Ascending aorta (tissue), 2 donors: Measurements from ENCODE around the gene MARS2. TPM values are rescaled to one million over a fixed set of nuclear protein-coding genes. Genes with fewer than 3 reads are reported as not detected.

Source experiments
- DNase-seq, 2 donors: peaks; one replicate each; pipeline ENCODE4 v3.0.0-alpha.2; 2019; ENCODE audit warnings: low spot score in 2 of 2
- H3K27ac ChIP-seq, 2 donors: fragments of 200-600 bp; sonication (generic); one replicate each; pipeline ENCODE4 v1.5.1; 2016 to 2017; ENCODE audit warnings: mild to moderate bottlenecking in 1 of 2
- H3K27me3 ChIP-seq: fragments of 200-600 bp; sonication (generic); one replicate; pipeline ENCODE4 v1.5.1; 2017
- H3K36me3 ChIP-seq, 2 donors: fragments of 200-600 bp; sonication (generic); one replicate each; pipeline ENCODE4 v1.5.1; 2016
- H3K4me1 ChIP-seq, 2 donors: fragments of 200-600 bp; sonication (generic); one replicate each; pipeline ENCODE4 v1.5.1; 2016 to 2017; ENCODE audit warnings: mild to moderate bottlenecking in 1 of 2
- H3K4me3 ChIP-seq, 2 donors: fragments of 200-600 bp; sonication (generic); one replicate each; pipeline ENCODE4 v1.5.1; 2016 to 2017; ENCODE audit warnings: mild to moderate bottlenecking in 1 of 2
- H3K9me3 ChIP-seq, 2 donors: fragments of 200-600 bp; sonication (generic); one replicate each; pipeline ENCODE4 v1.5.1; 2016
- intact Hi-C: fragments of 100-400 bp; cut with DNase I; formaldehyde crosslinking; loops from one replicate; pipeline ENCODE4 v1.15.1; 2023
- total RNA-seq: library from RNA; depleted of rRNA; stranded (reverse); fragments of >200 nt; gene quantifications from one replicate; pipeline ENCODE4 v1.1.0, GENCODE V29; 2016
- TF ChIP-seq, protein P1 (sequence below), 3 experiments: fragments of 200-600 bp in 2 of 3; fragments of 450-650 bp in 1 of 3; sonication (generic) in 2 of 3; IDR thresholded peaks; one replicate each; pipeline ENCODE4 v1.5.1; 2016 to 2019; ENCODE audit warnings: antibody characterized with exemption in 3 of 3, mild to moderate bottlenecking in 1 of 3, moderate library complexity in 1 of 3

The MARS2 gene
- total RNA-seq, 1 donor from 2014 or later = 6.5 TPM

- Histone ChIP-seq H3K36me3 (peaks cover 3 to 6% of the 10 kb centered on the region in 2 donors), H3K27ac (no peak overlapping the region), H3K4me3 (no peak overlapping the region), H3K27me3 (no peaks in the 10 kb centered on the region), H3K4me1 (peaks cover 0 to 3% of the 10 kb centered on the region in 2 donors), H3K9me3 (peaks cover 36 to 74% of the 10 kb centered on the region in 2 donors)
- DNase-seq = no peak
- TF ChIP-seq, protein P1, sequence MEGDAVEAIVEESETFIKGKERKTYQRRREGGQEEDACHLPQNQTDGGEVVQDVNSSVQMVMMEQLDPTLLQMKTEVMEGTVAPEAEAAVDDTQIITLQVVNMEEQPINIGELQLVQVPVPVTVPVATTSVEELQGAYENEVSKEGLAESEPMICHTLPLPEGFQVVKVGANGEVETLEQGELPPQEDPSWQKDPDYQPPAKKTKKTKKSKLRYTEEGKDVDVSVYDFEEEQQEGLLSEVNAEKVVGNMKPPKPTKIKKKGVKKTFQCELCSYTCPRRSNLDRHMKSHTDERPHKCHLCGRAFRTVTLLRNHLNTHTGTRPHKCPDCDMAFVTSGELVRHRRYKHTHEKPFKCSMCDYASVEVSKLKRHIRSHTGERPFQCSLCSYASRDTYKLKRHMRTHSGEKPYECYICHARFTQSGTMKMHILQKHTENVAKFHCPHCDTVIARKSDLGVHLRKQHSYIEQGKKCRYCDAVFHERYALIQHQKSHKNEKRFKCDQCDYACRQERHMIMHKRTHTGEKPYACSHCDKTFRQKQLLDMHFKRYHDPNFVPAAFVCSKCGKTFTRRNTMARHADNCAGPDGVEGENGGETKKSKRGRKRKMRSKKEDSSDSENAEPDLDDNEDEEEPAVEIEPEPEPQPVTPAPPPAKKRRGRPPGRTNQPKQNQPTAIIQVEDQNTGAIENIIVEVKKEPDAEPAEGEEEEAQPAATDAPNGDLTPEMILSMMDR (IDR thresholded peaks at IDR 0.05) = no peak
- intact Hi-C loops = no loop called here
Measured at GRCh38 chr2:197669077-197669476, 36.1 kb upstream of the MARS2 start.

DNA sequence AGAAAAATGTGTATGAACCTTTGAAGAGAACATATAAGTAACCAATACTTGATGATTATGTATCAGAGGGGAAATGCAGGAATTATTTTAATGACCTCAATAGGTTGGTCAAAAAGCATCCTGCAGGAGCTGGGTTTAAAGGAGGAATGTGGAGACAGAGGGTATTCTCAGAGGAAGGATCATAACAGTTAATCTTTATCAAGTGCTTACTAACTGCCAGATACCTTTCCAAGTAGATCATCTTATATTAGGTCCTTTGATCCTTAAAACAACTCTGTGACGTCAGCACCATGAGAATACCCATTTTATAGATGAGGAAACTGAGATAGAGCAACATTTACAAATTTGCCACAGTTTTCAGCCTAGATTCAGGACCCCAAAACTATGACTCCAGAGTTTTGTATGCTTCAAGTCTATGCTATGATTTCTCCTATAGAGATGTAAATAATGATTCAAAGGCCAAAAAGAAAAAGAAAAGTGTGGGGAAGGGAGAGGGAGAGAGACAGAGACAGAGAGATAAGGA lies 32.7 kb upstream of the MARS2 start:
- Histone ChIP-seq H3K4me1 (peaks cover 0 to 10% of the 10 kb centered on the region in 2 donors), H3K9me3 (peaks cover 18 to 41% of the 10 kb centered on the region in 2 donors), H3K4me3 (peak overlapping the region in 1 of 2 donors; percentile 65), H3K27me3 (no peaks in the 10 kb centered on the region), H3K36me3 (peaks cover 3 to 6% of the 10 kb centered on the region in 2 donors), H3K27ac (no peak overlapping the region)
- DNase-seq = no peak
- TF ChIP-seq, protein P1 (IDR thresholded peaks at IDR 0.05) = no peak
- intact Hi-C loops = loop anchor here (10.0 kb wide), 2 partner anchors 218 to 748 kb away; partner anchors contain the start of genes COQ10B and PGAP1

DNA sequence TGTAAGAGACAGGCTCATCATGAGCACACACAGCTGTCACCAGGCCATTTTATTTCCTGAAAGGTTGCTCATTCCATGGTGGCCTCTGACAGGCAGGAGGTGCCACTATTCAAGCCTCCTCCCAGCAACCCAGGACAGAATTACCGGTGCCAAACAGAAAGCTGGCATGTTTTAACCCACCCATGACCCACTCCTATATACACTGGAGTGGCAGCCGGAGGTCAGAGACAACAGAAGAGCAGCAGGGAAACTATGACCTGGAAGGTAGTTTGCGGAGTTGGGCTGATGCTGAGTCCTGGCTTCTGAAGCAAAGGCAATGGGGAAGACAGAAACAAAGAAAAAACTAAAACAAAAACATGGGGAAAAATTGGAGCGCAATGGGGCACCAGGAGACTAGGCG lies 32.1 kb upstream of the MARS2 start:
- H3K27me3 ChIP-seq = no peaks in the 10 kb centered on the region
- H3K4me3 ChIP-seq = peak overlapping the region in 1 of 2 donors; percentile 65
- TF ChIP-seq, protein P1 (IDR thresholded peaks at IDR 0.05) = no peak
- H3K4me1 ChIP-seq = peaks cover 0 to 10% of the 10 kb centered on the region in 2 donors
- intact Hi-C loops = loop anchor here (10.0 kb wide), 2 partner anchors 218 to 748 kb away; partner anchors contain the start of genes COQ10B and PGAP1
- peaks cover 11 to 35% of the 10 kb centered on the region in 2 donors for H3K9me3 ChIP-seq
- H3K36me3 ChIP-seq = peaks cover 3 to 6% of the 10 kb centered on the region in 2 donors
- H3K27ac ChIP-seq = no peak overlapping the region
- DNase-seq = no peak

DNA sequence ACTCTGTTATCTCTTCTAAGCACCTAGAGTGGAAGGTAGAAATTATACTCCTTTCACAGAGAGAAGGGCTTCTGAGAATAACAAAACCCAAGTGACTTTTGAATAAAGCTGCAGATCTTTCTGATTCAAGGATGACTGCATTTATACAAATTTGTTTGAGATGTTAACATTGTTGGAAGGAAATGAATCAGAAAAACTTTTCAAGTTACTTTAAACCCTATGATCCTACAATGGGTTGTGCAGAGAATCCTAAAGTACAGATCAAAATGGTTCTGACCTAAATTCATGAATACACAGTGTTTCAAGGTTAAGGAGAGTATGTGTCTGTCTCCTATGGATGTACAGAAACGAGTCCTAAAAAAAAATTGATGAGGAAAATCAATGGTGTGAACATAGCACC lies 31.6 kb upstream of the MARS2 start:
- intact Hi-C loops = loop anchor here (10.0 kb wide), 2 partner anchors 219 to 749 kb away; partner anchors contain the start of genes COQ10B and PGAP1
- TF ChIP-seq, protein P1 (IDR thresholded peaks at IDR 0.05) = no peak
- peaks cover 6 to 30% of the 10 kb centered on the region in 2 donors for H3K9me3 ChIP-seq
- no peak overlapping the region for H3K27ac ChIP-seq
- no peaks in the 10 kb centered on the region for H3K27me3 ChIP-seq
- H3K4me1 ChIP-seq = peaks cover 0 to 10% of the 10 kb centered on the region in 2 donors
- peak overlapping the region; percentile 48 to 65 for H3K4me3 ChIP-seq
- peaks cover 2 to 3% of the 10 kb centered on the region in 2 donors for H3K36me3 ChIP-seq
- DNase-seq = no peak

DNA sequence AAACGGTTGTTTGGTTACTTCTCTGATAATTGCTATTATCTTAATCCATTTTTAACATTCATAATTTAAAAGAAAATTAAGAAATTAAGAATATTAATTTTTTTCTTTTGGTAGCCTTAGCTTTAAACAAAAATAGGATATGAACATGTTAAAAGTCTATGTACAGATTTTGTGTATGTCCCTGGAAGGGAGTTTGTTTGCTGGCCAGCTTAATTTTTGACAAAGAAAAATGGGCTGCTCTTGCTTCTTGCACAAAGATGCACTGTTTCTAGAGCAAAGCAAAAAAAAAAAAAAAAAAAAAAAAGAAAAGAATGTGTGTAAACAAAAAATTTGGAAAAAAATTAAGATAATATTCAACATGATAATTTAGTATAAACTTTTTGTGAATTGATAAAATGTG lies 31.1 kb upstream of the MARS2 start:
- Histone ChIP-seq H3K36me3 (peaks cover 0 to 3% of the 10 kb centered on the region in 2 donors), H3K4me1 (peaks cover 0 to 10% of the 10 kb centered on the region in 2 donors), H3K4me3 (peak overlapping the region; percentile 48 to 65), H3K27me3 (no peaks in the 10 kb centered on the region), H3K27ac (no peak overlapping the region), H3K9me3 (peaks cover 2 to 26% of the 10 kb centered on the region in 2 donors)
- TF ChIP-seq, protein P1 (IDR thresholded peaks at IDR 0.05) = no peak
- DNase-seq = no peak
- intact Hi-C loops = loop anchor here (10.0 kb wide), 2 partner anchors 219 to 749 kb away; partner anchors contain the start of genes COQ10B and PGAP1
